KMS-11 (cell line): ENCODE results near the gene GOSR2.

Experiments used
- H2AFZ ChIP-seq: fragments of 200-600 bp; sonication (generic); 2 replicates; pipeline ENCODE4 v1.6.1; 2016; ENCODE audit warnings: antibody characterized with exemption, mixed run types, low read depth
- H3K27ac ChIP-seq: fragments of 200-600 bp; sonication (generic); 2 replicates; pipeline ENCODE4 v1.6.1; 2016; ENCODE audit warnings: mild to moderate bottlenecking, mixed run types
- H3K27me3 ChIP-seq: fragments of 200-600 bp; sonication (generic); 2 replicates; pipeline ENCODE4 v1.6.1; 2017; ENCODE audit warnings: mild to moderate bottlenecking, low read depth, mixed run types, moderate library complexity; ENCODE audit not compliant: insufficient read depth
- H3K36me3 ChIP-seq: fragments of 200-600 bp; sonication (generic); 2 replicates; pipeline ENCODE4 v1.6.1; 2017; ENCODE audit warnings: mild to moderate bottlenecking, mixed run types; ENCODE audit not compliant: insufficient read depth
- H3K4me1 ChIP-seq: fragments of 200-600 bp; sonication (generic); 2 replicates; pipeline ENCODE4 v1.6.1; 2016; ENCODE audit warnings: mild to moderate bottlenecking, low read depth, mixed run types; ENCODE audit not compliant: poor library complexity, severe bottlenecking
- H3K4me2 ChIP-seq: fragments of 200-600 bp; sonication (generic); 2 replicates; pipeline ENCODE4 v1.7.0; 2016; ENCODE audit warnings: mild to moderate bottlenecking, mixed run types
- H3K4me3 ChIP-seq: fragments of 200-600 bp; sonication (generic); IDR thresholded peaks from 2 replicates; pipeline ENCODE4 v1.6.1; 2017; ENCODE audit warnings: low read depth, low read length, mixed read lengths; ENCODE audit not compliant: insufficient read depth
- H3K79me2 ChIP-seq: fragments of 200-600 bp; sonication (generic); 2 replicates; pipeline ENCODE4 v1.6.1; 2016; ENCODE audit warnings: low read depth, mixed run types; ENCODE audit not compliant: insufficient read depth
- H3K9ac ChIP-seq: fragments of 200-600 bp; sonication (generic); 2 replicates; pipeline ENCODE4 v1.6.1; 2016; ENCODE audit warnings: mild to moderate bottlenecking, mixed run types
- H4K20me1 ChIP-seq: fragments of 200-600 bp; sonication (generic); 2 replicates; pipeline ENCODE4 v1.6.1; 2016; ENCODE audit warnings: mild to moderate bottlenecking, mixed run types; ENCODE audit not compliant: insufficient read depth
- TF ChIP-seq, protein P1 (sequence below): fragments of 200-600 bp; sonication (generic); conservative IDR thresholded peaks from 2 replicates; pipeline ENCODE4 v1.6.1; 2017; ENCODE audit warnings: low read depth, mild to moderate bottlenecking, antibody characterized with exemption, low read length, moderate library complexity, mixed read lengths

The GOSR2 gene

DNA sequence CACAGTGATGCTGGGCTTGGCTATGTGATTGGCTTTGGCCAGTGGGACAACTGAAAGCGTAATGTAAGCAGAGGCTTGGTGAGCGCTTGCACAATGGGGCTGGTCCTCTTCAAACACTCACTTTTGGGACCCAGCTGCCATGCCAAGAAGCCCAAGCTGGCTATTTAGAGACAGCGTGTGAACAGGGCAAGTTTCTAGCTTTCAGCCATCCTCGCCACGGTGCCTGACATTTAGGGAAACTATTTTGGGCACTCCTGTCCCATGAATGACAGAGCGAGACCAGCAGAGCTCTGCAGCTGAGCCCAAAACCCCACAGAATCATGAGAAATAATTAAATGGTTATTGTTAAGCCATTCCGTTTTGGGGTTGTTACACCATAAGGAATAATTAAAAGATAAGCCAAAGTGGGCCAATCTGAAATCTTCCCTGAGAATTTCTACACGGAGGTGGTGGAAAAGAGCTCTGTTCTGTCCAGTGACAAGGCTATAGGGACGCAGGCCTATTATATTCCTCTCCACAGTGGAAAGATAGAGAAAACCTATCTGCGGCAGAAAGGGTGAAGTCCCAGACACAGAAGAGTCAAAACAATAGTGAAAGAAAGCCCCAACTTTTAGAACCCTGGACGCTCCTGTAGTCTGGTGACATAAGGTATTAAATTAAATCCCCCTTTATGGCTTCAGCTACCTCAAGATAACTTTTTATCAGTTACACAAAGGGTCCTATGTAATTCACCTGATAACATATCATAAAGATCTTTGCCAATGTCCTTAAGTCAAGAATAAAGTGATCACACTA lies 66.9 kb downstream of the GOSR2 start:
- no peaks in the 10 kb centered on the region for H3K36me3 ChIP-seq
- no peak overlapping the region for H3K4me3 ChIP-seq
- no peak overlapping the region for H3K9ac ChIP-seq
- H3K27me3 ChIP-seq: no peaks in the 10 kb centered on the region
- H3K27ac ChIP-seq: no peak overlapping the region
- no peaks in the 10 kb centered on the region for H4K20me1 ChIP-seq
- TF ChIP-seq, protein P1, sequence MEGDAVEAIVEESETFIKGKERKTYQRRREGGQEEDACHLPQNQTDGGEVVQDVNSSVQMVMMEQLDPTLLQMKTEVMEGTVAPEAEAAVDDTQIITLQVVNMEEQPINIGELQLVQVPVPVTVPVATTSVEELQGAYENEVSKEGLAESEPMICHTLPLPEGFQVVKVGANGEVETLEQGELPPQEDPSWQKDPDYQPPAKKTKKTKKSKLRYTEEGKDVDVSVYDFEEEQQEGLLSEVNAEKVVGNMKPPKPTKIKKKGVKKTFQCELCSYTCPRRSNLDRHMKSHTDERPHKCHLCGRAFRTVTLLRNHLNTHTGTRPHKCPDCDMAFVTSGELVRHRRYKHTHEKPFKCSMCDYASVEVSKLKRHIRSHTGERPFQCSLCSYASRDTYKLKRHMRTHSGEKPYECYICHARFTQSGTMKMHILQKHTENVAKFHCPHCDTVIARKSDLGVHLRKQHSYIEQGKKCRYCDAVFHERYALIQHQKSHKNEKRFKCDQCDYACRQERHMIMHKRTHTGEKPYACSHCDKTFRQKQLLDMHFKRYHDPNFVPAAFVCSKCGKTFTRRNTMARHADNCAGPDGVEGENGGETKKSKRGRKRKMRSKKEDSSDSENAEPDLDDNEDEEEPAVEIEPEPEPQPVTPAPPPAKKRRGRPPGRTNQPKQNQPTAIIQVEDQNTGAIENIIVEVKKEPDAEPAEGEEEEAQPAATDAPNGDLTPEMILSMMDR: no peak
- no peaks in the 10 kb centered on the region for H3K4me1 ChIP-seq
- H3K79me2 ChIP-seq: no peaks in the 10 kb centered on the region
- no peak overlapping the region for H3K4me2 ChIP-seq
- H2AFZ ChIP-seq: no peak overlapping the region

DNA sequence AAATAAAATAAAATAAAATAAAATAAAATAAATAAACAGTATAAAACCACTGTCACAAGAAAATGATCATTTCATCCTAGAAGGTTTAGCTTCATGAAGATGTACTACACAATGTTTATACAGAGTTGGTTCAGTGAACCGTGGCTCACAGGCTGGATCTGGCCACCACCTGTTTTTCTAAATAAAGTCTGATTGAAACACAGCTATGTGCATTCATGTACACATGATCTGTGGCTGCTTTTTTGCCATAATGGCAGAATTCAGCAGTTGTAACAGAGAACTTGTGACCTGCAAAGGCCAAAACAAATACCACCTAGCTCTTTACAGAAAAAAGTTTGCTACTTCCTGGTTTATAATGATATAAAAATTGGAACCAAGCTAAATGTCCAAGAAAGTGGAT lies 68.7 kb downstream of the GOSR2 start:
- TF ChIP-seq, protein P1: no peak
- no peak overlapping the region for H3K27ac ChIP-seq
- H2AFZ ChIP-seq: no peak overlapping the region
- no peak overlapping the region for H3K9ac ChIP-seq
- no peaks in the 10 kb centered on the region for H3K79me2 ChIP-seq
- no peaks in the 10 kb centered on the region for H3K4me1 ChIP-seq
- H3K27me3 ChIP-seq: no peaks in the 10 kb centered on the region
- H3K4me3 ChIP-seq: no peak overlapping the region
- H3K4me2 ChIP-seq: no peak overlapping the region
- no peaks in the 10 kb centered on the region for H3K36me3 ChIP-seq
- H4K20me1 ChIP-seq: no peaks in the 10 kb centered on the region
